ENCODE results near the gene ISG20.
"Not testable (repeated sequence)": the region's sequence is repeated elsewhere in the genome, so short reads cannot be mapped to it uniquely, and the experiment has no call there.

Gene ISG20

DNA sequence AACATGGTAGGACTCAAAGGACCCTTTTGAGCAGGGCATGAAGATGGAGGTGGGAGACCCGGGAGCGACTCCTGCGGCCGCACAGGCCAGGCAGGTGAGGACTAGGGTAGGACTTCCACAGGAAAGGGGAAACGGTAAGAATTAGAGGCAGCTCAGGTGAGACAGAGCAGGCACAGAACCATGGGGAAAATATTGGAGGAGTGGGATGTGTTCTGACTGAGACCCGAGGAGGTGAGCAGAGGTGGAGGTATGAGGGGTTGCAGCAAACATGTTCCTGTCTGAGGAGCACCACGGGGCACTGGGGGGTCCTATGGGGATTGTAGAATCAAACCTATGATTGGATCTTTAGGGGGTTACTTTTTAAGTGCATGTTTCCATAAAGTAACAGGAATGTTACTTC, 1.4 kb upstream of the ISG20 start:
- no peak for DNase-seq

DNA sequence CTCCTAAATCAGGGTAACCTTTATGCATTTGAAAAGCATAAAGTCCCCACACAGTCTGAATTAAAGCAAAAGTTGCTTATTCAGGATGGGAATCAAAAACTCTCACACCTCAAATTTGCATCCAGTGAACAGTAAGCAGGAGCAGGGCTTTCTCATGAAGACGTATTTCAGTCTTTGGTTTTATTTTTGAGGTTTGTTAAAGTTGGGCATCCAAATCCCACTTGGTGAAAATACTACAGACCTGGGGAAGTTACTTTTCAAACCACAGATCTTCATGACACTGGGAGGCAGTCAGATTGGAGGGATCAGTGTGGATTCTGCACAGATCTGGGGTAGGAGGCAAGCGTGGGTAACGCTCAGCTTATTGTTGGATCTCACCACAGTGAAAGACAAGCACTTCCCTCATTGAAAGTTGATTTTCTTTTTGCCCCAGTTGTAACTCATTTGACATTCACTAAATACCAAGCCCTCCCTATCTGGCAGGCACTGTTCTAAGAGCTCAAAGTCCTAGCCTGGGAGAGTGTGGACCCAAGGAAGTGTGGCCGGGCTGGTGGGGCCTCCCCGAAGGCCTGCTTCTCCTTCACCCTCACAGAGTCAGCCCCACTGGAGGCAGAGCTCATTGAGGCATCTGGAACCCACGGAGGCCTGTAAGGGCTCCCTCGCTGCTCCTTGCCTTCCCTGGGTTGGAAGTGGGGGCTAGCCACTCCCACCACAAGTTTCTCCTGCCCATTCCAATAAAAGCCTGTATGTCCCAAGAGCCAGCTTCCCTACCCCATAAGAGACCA, 783 bp upstream of the ISG20 start:
- no peak for DNase-seq

DNA sequence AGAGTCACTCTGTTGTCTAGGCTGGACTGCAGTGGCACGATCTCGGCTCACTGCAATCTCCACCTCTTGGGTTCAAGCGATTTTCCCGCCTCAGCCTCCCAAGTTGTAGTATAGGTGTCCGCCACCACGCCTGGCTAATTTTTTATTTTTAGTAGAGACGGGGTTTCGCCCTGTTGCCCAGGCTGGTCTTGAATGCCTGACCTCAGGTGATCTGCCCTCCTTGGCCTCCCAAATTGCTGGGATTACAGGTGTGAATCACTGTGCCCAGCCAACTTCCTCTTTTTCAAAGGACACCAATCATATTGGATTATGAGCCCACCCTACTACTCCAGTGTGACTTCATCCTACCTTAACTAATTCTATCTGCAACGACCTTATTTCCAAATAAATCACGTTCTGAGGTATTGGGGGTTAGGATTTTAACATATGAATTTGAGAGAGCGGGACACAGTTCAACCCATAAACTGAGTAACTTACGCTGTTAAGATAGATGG, 3.2 kb downstream of the ISG20 start:
- DNase-seq: no peak

DNA sequence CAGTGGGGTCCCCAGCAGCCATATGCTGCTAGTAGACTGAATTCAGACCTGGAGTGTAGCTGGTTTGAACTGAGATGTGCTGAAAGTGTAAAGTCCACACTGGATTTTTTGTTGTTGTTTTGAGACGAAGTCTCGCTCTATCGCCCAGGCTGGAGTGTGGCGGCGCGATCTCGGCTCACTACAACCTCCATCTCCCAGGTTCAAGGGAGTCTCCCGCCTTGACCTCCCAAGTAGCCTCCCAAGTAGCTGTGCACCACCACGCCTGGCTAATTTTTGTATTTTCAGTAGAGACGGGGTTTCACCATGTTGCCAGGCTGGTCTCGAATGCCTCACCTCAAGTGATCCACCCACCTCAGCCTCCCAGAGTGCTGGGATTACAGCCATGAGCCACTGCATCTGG, 3.7 kb downstream of the ISG20 start:
- not testable (repeated sequence) for DNase-seq

DNA sequence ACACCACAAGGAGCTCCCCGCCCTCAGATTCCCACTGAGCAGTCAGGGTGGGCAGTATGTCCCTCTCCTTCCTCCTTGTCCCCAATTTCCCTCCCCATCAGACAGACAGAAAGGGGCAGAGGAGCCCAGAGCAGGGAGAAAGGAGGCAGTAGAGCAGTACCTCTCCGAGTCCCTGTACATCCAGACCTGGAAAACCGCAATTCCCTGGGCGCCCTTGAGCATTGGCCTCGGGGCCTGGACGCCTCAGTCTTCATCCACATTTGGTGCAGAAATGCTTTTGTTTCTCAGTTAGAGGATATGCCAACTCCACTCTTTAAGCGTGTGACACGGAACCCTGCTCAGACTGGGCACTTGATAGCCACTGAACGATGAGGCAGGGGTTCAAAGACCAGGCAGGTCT, 5.9 kb downstream of the ISG20 start:
- no peak for DNase-seq

DNA sequence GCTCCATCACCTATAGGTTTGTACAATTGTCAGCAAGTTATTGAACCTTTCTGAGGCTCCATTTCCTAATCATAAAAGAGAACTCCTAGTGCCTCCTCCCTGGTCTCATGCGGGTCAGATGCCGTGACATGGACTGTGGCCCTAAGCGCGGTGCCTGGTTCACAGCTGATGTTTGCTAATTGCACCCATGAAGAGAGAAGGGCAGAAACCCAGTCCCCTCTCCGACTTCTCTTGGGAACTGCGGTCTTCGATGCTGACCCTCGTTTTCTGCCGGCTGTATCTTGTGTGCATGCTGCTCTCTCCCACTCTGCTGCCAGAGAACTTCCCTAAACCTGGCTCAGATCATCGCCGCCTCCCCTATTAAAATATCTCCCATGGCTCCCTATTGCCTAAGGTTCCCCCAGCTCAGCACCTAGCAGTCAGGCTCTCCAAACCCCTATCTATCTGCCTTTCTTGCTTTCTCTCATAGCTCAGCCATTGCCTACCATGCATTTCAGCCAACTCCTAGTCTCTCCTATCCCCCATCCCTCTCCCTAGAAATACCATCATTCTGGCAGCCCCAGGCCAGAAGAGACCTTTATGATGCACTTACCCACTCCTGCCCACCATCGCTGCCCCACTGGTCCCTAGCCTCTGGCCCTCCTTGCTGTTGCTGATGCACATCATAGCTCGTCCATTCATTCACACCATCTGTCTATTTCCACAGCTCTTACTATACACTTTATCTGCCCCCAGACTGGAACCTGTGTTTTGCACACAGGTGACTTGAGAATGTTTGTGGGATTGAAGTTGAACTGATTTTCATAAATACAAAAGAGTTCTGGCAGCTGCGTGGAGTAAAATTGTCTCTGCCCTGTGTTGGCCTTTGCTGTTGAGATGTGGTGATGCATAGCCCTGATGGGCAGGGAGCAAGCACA, 6.6 kb downstream of the ISG20 start:
- DNase-seq: no peak

DNA sequence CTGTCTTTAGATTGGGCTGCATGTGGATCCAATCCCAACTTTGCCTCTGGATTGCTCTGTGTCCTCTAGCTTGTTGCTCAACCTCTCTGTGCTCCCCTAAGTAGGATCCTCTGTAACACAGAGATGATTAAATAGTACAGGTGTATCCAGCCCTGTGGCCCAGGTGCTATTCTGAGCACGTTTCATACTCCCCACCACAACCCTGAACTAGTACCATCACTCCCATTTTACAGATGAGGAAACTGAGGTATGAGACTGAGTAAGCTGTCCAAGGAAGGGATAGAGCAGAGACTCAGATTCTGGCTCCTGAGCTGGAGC, 7.2 kb downstream of the ISG20 start:
- no peak for DNase-seq

DNA sequence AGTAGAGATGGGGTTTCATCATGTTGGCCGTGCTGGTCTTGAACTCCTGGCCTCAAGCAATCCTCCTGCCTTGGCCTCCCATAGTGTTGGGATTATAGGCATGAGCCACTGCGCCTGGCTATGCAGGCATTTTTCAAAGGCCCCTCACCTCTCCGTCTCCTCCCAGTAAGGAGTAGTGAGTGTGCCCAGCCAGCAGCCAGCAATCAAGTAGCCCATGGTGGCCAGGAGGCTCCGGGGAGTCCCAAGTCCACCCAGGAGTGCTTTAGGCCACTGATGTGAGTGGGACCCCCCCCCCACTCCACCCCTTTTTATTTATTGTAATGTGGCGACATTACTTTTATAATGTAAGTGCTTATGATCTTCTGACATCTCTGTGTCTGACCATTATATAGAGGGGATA, 8.1 kb downstream of the ISG20 start:
- DNase-seq: no peak

DNA sequence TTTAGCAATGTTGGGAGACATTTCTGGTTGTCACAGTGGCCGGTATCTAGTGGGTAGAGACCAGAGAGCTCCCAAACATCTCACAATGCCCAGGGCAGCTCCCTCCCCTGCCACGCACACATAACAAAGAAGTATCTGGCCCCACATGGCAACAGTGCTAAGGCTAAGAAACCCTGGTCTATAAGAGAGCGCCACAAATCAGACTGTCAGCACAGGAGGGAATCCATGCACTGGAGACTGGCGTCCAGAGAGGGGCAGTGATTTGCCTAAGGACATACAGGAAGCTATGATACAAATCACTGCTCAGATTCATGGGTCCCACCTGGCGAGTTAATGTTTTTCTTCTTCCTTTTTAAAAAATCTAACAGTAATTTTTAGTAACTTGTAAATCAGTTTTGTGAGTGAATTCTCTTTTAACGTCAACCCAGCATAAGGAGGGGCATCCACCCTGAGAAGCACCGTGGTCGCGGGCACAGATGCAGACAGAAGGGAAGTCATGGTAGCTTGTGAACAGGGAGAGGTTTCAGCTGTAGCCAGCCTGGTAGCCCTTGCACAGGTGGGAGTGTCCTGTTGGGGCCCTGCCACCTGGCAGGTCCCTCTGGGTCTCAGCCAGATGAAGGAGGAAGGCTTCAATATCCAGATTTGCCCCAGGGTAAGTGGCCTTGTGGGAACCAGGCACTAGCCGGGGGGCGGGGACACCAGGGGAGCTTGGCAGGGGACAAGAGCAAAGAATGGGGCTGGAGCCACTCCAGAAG, 8.7 kb downstream of the ISG20 start:
- DNase-seq: no peak

DNA sequence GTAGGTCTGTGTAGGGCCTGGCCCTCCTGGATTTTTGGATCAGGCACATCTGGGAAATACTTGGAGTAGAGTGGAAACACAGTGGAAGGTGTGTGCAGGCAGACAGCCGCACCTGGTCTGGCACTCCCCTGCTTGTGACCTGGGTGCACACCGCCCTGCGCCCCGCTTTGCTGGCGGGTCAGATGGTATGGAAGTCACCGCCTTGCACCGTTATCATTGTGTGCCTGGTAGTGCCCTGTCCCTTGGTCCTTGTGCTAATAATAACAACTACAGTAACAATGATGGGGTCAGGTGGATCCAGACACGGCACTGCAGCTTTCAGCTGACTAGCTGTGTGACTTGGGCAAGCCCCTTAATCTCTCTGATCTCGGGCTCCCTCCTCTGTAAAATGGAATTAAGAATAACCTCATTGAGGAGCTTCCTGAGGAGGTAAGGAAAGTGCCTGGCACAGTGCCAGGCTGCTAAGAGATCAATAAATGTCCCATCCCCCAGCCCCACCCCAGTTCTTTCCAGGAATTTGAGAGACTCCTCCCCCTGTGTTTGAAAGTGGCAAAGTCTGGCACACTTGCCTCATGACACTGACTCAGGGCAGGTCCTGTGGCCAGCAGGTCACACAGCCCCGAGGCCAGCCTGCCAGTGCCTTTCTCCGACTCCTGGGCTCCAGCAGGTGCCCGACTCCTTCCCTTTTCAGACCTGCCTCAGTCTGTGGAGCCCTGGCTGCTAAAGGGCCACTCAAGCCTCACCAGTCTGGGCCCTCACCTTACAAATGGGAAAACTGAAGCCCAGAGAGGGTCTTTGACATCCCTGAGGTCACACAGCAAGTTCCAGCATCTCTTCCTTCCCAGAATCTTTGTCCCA, 9.8 kb downstream of the ISG20 start:
- no peak for DNase-seq

DNA sequence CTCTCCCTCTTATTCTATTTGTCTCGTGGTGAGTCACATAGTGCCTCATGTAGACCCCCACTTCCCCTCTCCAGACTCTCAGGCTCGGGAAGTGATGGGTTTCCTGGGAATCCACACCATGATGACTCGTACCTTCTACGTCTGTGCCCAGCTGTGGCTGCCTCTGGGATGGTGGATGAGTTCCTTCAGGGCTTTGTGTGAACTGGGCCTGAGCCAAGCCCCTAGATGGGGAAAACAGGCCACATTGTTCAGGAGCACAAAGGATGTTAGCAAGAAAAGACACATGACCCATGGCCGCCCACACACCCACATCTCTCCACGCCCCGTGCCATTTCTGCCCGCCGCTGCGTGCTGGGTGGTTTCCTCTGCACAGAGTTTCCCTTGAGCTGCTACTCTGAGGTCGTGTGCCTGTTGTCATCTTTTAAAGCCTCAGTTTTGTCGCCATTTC, 10.5 kb downstream of the ISG20 start:
- peak; percentile 81 for DNase-seq

DNA sequence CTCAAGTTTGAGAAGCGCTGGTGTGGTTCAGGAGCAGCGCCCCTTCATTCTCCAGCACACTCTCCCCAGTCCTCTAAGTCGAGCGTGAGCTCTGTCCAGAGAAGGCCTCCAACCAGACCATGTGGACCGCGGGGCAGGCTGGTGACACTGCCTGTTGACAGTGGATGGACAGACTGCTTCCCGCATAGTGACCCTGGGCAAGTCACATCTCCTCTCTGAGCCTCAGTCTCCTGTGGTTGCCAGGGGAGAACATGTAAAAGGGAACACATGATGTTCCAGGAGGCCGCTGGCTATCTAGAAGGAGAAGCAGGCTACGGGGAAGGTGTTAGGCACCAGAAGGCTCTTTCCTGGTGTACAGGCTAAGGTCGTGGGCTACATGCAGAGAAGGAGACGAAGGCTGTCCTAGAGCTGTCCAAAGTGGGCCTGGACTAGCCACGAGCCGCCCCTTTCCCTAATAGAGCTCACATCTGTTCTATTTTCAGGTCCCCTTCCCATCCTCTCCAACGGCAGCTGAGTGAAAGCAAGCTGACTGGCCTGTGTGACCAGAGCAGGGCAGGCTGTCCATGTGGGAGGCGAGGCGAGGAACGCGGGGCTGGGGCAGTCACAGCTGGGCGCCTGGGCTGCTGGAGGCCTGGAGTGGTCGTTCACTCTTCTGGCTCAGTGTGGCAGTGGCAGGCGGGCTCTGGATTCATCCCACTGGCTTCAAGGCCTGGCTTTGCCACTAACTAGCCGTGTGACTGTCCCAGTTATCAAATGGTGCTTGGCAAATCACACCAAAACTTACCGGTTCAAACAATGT, 11.1 kb downstream of the ISG20 start:
- no peak for DNase-seq

DNA sequence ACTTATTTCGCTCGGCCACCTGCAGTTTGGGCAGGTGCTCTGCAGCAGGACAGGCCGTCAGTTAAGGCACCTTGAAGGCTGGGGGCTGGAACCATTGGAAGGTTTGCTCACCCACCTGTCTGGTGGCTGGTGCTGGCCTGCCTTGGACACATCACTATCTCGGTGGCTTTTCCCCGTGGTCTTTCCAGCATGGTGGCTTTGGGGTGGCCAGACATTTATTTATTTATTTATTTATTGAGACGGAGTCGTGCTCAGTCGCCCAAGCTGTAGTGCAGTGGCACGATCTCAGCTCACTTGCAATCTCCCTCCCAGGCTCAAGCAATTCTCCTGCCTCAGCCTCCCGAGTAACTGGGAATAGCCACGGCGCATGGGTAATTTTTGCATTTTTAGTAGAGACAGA, 11.7 kb downstream of the ISG20 start:
- no peak for DNase-seq

DNA sequence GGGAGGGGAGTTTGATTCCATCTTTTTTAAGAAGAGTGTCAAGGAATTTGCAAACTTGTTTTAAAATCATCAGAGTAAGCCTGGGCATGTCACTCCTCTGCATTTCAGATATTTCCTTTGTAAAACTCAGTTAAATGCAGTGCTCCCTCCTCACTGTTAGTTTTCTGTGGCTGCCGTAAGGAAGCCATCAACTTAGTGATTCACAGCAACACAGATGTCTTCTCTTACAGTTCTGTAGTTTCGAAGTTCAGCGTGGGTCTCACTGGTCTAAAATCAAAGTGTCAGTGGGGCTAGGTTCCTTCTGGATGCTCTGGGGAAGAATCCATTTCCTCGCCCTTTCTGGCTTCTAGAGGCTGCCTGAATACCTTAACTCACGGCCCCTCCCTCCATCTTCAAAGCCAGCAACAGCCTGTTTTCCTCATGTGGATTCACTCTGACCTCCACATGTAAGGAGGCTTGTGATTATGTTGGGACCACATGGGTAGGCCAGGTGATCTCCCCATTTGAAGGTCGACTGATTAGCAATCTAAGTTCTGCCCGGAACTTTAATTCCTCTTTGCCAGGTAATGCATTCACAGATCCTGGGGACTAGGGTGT, 12.4 kb downstream of the ISG20 start:
- DNase-seq: no peak

DNA sequence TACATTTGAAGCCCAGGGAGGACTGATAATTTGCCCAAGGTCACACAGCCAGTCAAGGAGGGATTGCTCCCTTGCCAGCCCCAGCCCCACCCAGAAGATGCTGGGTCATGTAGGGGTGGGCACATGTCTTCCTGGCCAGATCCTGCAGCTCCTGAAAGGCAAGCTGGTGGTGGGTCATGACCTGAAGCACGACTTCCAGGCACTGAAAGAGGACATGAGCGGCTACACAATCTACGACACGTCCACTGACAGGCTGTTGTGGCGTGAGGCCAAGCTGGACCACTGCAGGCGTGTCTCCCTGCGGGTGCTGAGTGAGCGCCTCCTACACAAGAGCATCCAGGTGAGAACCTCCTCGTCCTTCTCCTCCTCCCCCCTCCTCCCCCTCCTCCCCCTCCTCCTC, 13.2 kb downstream of the ISG20 start:
- no peak for DNase-seq

DNA sequence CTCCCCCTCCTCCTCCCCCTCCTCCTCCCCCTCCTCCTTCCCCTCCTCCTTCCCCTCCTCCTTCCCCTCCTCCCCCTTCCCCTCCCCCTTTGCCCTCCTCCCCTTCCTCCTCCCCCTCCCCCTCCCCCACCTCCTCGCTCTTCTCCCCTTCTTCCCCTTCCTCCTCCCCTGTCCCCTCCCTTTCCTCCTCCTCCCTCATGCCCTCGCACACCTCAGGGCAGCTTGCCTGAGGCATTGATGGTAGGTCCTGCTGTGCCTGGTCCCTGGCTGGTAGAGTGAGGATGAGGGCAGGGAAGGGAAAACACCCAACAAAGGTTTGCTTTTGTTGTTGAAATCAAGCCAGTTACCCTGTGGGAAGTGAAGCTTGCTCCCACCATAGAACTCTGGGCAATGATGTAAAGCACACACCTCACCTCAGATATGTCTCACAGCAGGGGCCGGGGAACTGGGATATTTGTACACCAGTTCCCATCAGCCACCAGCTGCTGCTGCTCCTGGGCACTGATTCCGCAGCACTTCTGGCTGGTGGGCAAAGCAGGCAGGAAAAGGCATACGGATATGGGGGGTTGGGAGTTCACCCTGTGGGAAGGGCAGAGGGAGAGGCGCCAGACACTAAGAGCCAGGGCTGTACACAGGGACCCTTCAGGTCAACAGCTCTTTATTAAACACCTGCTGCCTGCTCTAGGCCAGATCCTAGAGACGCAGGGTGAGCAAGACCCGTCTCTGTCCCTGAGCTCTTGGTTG, 13.8 kb downstream of the ISG20 start:
- DNase-seq: no peak

DNA sequence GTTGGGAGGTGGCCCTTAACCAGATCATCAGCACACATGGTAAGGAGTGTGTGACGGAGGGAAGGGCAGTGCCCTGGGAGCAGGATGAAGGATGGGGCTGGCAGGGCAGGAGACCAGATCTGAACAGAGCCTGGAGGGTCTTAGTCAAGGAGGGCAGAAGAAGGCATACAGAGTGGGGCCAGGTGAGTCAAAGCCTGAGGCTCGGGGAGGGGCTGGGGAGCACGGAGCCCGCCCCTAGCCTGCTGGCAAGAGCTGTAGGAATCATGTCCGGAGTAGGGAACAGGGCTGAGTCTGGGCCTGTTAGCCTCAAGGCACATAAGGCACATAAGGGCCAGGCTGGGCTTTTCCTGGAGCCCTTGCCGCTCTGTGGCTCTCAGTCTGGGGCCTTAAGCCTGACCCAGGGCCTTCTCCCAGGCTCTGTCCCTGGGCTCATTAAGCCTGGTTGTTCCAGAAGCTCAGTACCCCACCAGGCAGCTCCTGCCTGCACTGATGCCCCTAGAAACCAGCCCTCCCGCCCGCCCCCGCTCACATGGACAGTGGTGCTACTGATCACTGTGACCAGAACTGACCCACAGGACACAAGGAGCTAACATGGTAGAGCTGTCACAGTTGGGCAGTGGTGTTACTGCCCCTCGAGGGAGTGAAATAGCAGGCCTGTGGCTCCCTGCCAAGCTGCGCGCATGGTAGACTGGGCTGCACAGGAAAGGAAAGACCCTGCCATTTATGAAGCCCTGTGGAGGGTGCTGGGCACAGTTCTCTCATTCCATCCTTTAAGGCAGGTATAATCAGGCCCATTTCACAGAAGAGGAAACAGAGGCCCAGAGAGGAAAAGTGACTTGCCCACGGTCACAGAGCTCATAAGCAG, 14.6 kb downstream of the ISG20 start:
- no peak for DNase-seq

DNA sequence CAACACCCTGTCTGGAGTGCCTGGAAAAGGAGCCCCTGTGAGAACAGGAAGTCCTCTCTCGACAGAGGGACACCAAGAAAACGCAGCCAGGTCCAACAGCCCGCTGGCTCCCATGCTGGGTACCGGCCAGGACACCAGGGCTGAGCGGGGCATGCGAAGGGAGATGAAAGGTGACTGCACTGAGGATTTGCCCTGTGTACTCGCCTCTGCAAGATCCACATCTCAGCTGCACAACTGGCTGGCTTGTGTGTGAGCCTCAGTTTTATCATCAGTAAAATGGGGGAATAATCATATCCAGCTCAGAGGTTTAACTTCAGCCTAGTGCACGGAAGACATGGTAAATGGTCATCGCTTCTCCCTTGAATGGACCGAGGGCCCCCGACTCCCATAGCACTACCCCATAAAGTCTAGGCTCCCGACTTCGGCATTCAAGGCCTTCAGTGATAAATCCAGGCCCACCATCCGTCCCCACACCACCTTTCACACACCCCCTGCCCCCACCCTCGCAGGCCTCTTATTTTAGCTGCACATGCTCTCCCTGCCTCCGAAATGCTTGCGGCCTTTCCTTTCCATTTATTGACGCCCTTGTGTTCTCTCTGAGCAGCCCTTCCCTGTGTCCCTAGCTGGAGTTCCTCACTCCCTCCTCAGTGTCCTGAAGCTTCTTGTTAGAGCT, 15.8 kb downstream of the ISG20 start:
- no peak for DNase-seq

DNA sequence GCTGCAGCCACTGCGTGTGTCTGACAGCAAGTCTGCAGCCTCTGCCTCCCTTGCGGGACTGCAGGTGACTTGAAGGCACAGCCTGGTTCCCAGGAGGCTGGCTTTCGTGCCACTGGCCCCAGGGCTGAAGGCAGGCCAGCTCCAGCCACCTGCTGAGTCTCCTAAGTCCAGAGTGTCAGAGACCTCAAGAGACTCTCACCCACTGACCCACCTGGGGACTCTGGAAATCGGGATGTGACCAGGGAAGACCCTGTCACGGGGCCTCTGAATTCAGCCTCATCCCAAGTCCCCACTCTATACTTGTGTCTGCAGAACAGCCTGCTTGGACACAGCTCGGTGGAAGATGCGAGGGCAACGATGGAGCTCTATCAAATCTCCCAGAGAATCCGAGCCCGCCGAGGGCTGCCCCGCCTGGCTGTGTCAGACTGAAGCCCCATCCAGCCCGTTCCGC, 16.3 kb downstream of the ISG20 start:
- DNase-seq: no peak
